Immature natural killer cell (primary cell): ENCODE data around the gene SMARCB1. TPM values are rescaled to one million over a fixed set of nuclear protein-coding genes. Genes with fewer than 3 reads are reported as not detected.

ENCODE experiments used
- DNase-seq, 3 donors: peaks; one replicate each; pipeline ENCODE4 v3.0.0; 2022; ENCODE audit warnings: mixed read lengths in 1 of 3
- H3K27ac Mint-ChIP-seq, 6 donors: one replicate each; pipeline ENCODE4 v1.8.0; 2020; ENCODE audit warnings: mixed read lengths in 6 of 6, mild to moderate bottlenecking in 5 of 6, inconsistent platforms in 4 of 6, moderate library complexity in 3 of 6
- H3K27me3 Mint-ChIP-seq, 3 donors: one replicate each; pipeline ENCODE4 v1.8.0; 2020 to 2021; ENCODE audit warnings: low read depth in 3 of 3, mild to moderate bottlenecking in 3 of 3, mixed read lengths in 3 of 3, moderate library complexity in 3 of 3, inconsistent platforms in 1 of 3
- H3K36me3 Mint-ChIP-seq, 3 donors: one replicate each; pipeline ENCODE4 v1.8.0; 2020; ENCODE audit warnings: mixed read lengths in 3 of 3, inconsistent platforms in 2 of 3, mild to moderate bottlenecking in 2 of 3
- H3K4me1 Mint-ChIP-seq, 2 donors: one replicate each; pipeline ENCODE4 v1.8.0; 2020; ENCODE audit warnings: inconsistent platforms in 2 of 2, mild to moderate bottlenecking in 2 of 2, mixed read lengths in 2 of 2, moderate library complexity in 1 of 2
- H3K4me3 Mint-ChIP-seq, 5 donors: one replicate each; pipeline ENCODE4 v1.8.0; 2020; ENCODE audit warnings: mild to moderate bottlenecking in 5 of 5, mixed read lengths in 5 of 5, inconsistent platforms in 3 of 5, moderate library complexity in 3 of 5
- H3K9me3 Mint-ChIP-seq, 6 donors: one replicate each; pipeline ENCODE4 v1.8.0; 2020; ENCODE audit warnings: mild to moderate bottlenecking in 6 of 6, mixed read lengths in 6 of 6, inconsistent platforms in 4 of 6, moderate library complexity in 3 of 6
- polyA plus RNA-seq, 3 donors: library from polyadenylated mRNA; unstranded; fragments of 300-500 nt; fragmentation: Illumina TruSeq; gene quantifications; one replicate each; pipeline ENCODE4 v1.2.3, GENCODE V29; 2021

The SMARCB1 gene
- polyA plus RNA-seq, 3 donors from 2014 or later: 28.5 to 49.5 (median 40.3) TPM

GRCh38 chr22:23827351-23827995 is 40.7 kb downstream of the SMARCB1 start:
- DNase-seq: no peak
- peaks cover 0 to 10% of the 10 kb centered on the region in 2 donors for H3K4me1 Mint-ChIP-seq
- peaks cover 3 to 36% (median 11%) of the 10 kb centered on the region in 3 donors for H3K36me3 Mint-ChIP-seq
- H3K27ac Mint-ChIP-seq: no peak overlapping the region
- no peak overlapping the region for H3K4me3 Mint-ChIP-seq
- peaks cover 0 to 10% (median 2%) of the 10 kb centered on the region in 3 donors for H3K27me3 Mint-ChIP-seq
- H3K9me3 Mint-ChIP-seq: no peaks in the 10 kb centered on the region

GRCh38 chr22:23828800-23829680 is 42.3 kb downstream of the SMARCB1 start:
- DNase-seq: no peak
- H3K27ac Mint-ChIP-seq: peak overlapping the region in 3 of 6 donors; percentile 1 to 57 (median 34)
- H3K4me1 Mint-ChIP-seq: peaks cover 0 to 10% of the 10 kb centered on the region in 2 donors
- H3K4me3 Mint-ChIP-seq: no peak overlapping the region
- H3K36me3 Mint-ChIP-seq: peaks cover 3 to 24% (median 10%) of the 10 kb centered on the region in 3 donors
- peaks cover 0 to 10% (median 2%) of the 10 kb centered on the region in 3 donors for H3K27me3 Mint-ChIP-seq
- no peaks in the 10 kb centered on the region for H3K9me3 Mint-ChIP-seq

DNA sequence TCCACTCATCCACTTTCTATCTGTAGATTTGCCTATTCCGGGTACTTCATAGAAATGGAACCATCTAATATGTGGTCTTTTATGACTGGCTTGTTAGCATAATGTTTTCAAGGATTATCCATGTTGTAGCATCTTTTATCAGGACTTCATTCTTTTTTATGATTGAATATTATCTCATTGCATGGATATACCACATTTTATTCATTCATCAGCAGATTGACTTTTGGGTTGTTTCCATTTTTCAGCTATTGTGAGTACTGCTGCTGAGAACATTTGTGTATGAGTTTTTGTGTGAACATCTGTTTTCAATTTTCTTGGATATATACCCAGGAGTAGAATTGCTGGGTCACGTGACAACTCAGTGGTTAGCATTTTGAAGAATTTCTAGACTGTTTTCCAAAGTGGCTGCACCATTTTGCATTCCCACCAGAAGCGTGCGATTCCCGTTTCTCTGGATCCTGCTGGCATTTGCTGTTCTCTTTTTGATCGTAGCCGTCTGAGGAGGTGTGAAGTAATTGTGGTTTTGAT is 43.1 kb downstream of the SMARCB1 start:
- peaks cover 3 to 21% (median 10%) of the 10 kb centered on the region in 3 donors for H3K36me3 Mint-ChIP-seq
- no peak overlapping the region for H3K4me3 Mint-ChIP-seq
- DNase-seq: no peak
- H3K9me3 Mint-ChIP-seq: no peaks in the 10 kb centered on the region
- peaks cover 0 to 10% (median 0%) of the 10 kb centered on the region in 3 donors for H3K27me3 Mint-ChIP-seq
- H3K27ac Mint-ChIP-seq: peak overlapping the region in 3 of 6 donors; percentile 45 to 64 (median 57)
- H3K4me1 Mint-ChIP-seq: peaks cover 0 to 10% of the 10 kb centered on the region in 2 donors

GRCh38 chr22:23831261-23831660 is 44.5 kb downstream of the SMARCB1 start:
- Mint-ChIP-seq H3K27me3 (peaks cover 0 to 8% (median 0%) of the 10 kb centered on the region in 3 donors), H3K4me1 (peaks cover 0 to 10% of the 10 kb centered on the region in 2 donors), H3K4me3 (no peak overlapping the region), H3K9me3 (no peaks in the 10 kb centered on the region), H3K27ac (no peak overlapping the region), H3K36me3 (peaks cover 4 to 16% (median 7%) of the 10 kb centered on the region in 3 donors)
- no peak for DNase-seq

- Mint-ChIP-seq H3K4me3 (no peak overlapping the region), H3K27me3 (peaks cover 0 to 8% (median 0%) of the 10 kb centered on the region in 3 donors), H3K36me3 (peaks cover 4 to 13% (median 4%) of the 10 kb centered on the region in 3 donors), H3K4me1 (peaks cover 0 to 10% of the 10 kb centered on the region in 2 donors), H3K27ac (no peak overlapping the region), H3K9me3 (no peaks in the 10 kb centered on the region)
- DNase-seq: no peak
These were observed 45.0 kb downstream of the SMARCB1 start for GRCh38 chr22:23831781-23832180.

DNA sequence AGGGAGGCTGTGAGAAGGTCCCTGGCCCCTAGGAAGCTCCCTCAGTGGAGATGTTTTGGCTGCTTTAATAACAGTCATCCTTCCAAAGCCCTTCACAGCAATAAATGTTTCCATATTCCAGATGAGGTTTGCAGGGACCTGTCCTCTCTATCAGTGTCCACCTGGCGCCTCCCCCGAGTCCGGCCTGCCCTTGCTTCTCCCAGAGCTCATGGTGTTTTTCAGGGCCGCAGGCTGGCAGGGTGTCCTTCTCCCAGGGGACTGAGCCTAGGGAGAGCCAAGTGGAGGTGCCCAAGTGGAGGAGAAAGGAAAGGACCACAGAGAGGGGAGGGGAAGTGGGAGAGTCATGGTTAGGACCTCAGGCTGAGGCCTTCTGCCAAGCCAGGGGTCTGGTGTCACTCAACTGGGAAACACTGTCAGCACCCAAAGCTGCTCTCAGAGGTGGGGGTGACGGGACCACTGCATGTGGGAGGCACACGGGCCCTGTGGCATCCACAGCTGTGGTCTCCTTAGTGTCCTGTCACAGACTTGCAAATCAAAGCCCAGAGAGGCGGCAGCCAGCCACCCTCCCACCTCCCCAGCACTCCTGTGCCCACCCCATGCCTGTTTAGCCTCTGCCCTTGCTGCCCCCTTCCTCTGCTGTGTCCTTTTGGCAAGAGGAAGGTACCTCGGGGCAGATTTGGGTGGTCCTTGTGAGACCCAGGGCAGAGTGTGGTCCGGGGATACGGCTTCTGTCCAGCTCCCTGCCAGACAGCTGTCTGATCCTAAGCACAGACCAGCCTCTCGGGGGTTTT is 45.7 kb downstream of the SMARCB1 start:
- no peak overlapping the region for H3K27ac Mint-ChIP-seq
- H3K4me3 Mint-ChIP-seq: no peak overlapping the region
- peaks cover 2 to 10% of the 10 kb centered on the region in 2 donors for H3K4me1 Mint-ChIP-seq
- peaks cover 0 to 10% (median 0%) of the 10 kb centered on the region in 3 donors for H3K27me3 Mint-ChIP-seq
- H3K9me3 Mint-ChIP-seq: no peaks in the 10 kb centered on the region
- H3K36me3 Mint-ChIP-seq: peaks cover 4 to 13% (median 4%) of the 10 kb centered on the region in 3 donors
- no peak for DNase-seq

DNA sequence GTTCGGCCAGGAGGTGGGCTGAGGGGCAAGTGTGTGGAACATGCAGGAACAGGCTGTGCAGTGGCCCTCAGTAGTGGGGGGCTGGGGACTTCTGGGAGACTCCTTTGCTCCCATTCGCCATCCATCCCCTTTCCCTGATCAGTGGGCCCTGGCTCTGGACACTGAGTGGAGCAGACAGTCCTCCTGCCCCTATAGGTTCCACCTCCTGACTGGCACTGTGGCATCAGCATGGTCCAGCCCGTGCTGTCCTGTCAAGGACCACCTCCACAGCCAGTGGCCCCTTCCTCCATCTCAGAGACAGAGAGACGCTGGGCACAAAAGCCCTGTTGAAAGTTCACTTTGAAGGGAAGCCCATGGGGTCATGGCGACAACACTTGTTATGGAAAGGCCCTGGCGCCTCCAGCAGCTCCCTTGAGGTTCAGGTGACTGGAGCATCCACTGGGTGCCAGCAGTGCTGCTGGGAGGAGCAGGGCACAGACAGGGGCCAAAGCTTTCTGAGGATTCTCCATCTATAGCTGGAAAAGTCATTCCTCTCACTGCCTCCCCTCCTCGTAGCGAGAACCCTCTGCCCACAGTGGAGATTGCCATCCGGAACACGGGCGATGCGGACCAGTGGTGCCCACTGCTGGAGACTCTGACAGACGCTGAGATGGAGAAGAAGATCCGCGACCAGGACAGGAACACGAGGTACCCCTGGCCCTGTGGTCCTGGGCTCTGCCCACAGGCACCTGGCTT is 46.4 kb downstream of the SMARCB1 start:
- peaks cover 6 to 17% of the 10 kb centered on the region in 2 donors for H3K4me1 Mint-ChIP-seq
- no peaks in the 10 kb centered on the region for H3K9me3 Mint-ChIP-seq
- peaks cover 1 to 9% (median 4%) of the 10 kb centered on the region in 3 donors for H3K27me3 Mint-ChIP-seq
- H3K27ac Mint-ChIP-seq: no peak overlapping the region
- no peak overlapping the region for H3K4me3 Mint-ChIP-seq
- H3K36me3 Mint-ChIP-seq: peaks cover 4 to 13% (median 4%) of the 10 kb centered on the region in 3 donors
- DNase-seq: no peak

- H3K27me3 Mint-ChIP-seq: peaks cover 7 to 14% (median 8%) of the 10 kb centered on the region in 3 donors
- peaks cover 4 to 13% (median 4%) of the 10 kb centered on the region in 3 donors for H3K36me3 Mint-ChIP-seq
- no peak for DNase-seq
- no peaks in the 10 kb centered on the region for H3K9me3 Mint-ChIP-seq
- H3K4me1 Mint-ChIP-seq: peaks cover 12 to 24% of the 10 kb centered on the region in 2 donors
- no peak overlapping the region for H3K27ac Mint-ChIP-seq
- H3K4me3 Mint-ChIP-seq: no peak overlapping the region
These were observed 47.1 kb downstream of the SMARCB1 start for GRCh38 chr22:23833911-23834317.

GRCh38 chr22:23834406-23834792 is 47.6 kb downstream of the SMARCB1 start:
- DNase-seq: no peak
- Mint-ChIP-seq H3K4me1 (peaks cover 17 to 29% of the 10 kb centered on the region in 2 donors), H3K27me3 (peaks cover 10 to 16% (median 10%) of the 10 kb centered on the region in 3 donors), H3K36me3 (peaks cover 4 to 13% (median 4%) of the 10 kb centered on the region in 3 donors), H3K4me3 (no peak overlapping the region), H3K9me3 (no peaks in the 10 kb centered on the region), H3K27ac (no peak overlapping the region)

GRCh38 chr22:23834793-23835483 is 48.2 kb downstream of the SMARCB1 start:
- no peak overlapping the region for H3K4me3 Mint-ChIP-seq
- H3K9me3 Mint-ChIP-seq: no peaks in the 10 kb centered on the region
- H3K27me3 Mint-ChIP-seq: peaks cover 10 to 16% (median 10%) of the 10 kb centered on the region in 3 donors
- no peak for DNase-seq
- peaks cover 4 to 10% (median 4%) of the 10 kb centered on the region in 3 donors for H3K36me3 Mint-ChIP-seq
- H3K27ac Mint-ChIP-seq: no peak overlapping the region
- peaks cover 22 to 30% of the 10 kb centered on the region in 2 donors for H3K4me1 Mint-ChIP-seq

DNA sequence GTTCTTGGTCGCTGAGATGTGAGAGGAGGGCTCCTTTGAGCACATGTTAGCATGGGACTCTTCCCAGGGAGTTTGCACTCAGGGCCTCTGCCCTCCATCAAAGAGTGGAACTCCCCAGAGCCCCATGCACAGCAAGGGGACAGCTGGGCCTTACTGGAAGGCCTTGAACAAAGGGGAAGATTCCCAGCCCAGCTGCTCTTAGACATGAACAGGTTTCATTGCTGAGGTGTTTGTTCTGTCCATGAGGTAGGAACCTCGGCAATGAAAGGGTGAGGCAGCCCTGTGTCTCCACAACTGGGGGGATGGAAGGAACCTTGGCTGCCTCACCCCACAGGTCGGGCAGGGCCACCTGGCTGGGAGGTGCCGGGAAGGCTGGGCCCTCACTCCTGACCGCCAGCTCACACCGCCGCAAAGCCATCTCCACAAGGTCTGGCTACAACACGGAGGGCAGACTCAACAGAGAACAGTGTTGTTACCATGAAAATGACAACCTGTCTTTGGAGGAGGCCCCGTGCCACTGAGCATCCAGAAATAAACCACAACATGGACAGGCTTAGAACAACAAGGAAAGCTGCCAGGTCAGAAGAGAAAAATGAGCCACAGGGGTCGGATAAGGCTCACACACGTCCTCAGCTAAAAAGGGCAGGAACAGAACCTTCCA is 48.8 kb downstream of the SMARCB1 start:
- peaks cover 10 to 16% (median 10%) of the 10 kb centered on the region in 3 donors for H3K27me3 Mint-ChIP-seq
- peaks cover 0 to 6% (median 4%) of the 10 kb centered on the region in 3 donors for H3K36me3 Mint-ChIP-seq
- DNase-seq: no peak
- no peak overlapping the region for H3K4me3 Mint-ChIP-seq
- no peaks in the 10 kb centered on the region for H3K9me3 Mint-ChIP-seq
- peaks cover 23 to 25% of the 10 kb centered on the region in 2 donors for H3K4me1 Mint-ChIP-seq
- peak overlapping the region in 1 of 6 donors; percentile 20 for H3K27ac Mint-ChIP-seq

- Mint-ChIP-seq H3K4me3 (peak overlapping the region in 2 of 5 donors; percentile 10 to 23), H3K36me3 (peaks cover 0 to 4% (median 3%) of the 10 kb centered on the region in 3 donors), H3K9me3 (no peaks in the 10 kb centered on the region), H3K4me1 (peaks cover 23 to 25% of the 10 kb centered on the region in 2 donors), H3K27me3 (peaks cover 10 to 16% (median 10%) of the 10 kb centered on the region in 3 donors), H3K27ac (peak overlapping the region in 1 of 6 donors; percentile 20)
- DNase-seq: no peak
These were observed 49.5 kb downstream of the SMARCB1 start for GRCh38 chr22:23836281-23836680.
